Kidney glomerular epithelial cell (primary cell): ENCODE data around the gene ATP8A2.

Source experiments
- DNase-seq: peaks from one replicate; lab custom pipeline; 2025; lab: John Stamatoyannopoulos, UW

The ATP8A2 gene

GRCh38 chr13:25859528-25859927 is 487.8 kb downstream of the ATP8A2 start:
- no peak for DNase-seq

GRCh38 chr13:25860265-25860664 is 488.5 kb downstream of the ATP8A2 start:
- no peak for DNase-seq

- peak; percentile 71 for DNase-seq
Measured at GRCh38 chr13:25860862-25861261, 489.1 kb downstream of the ATP8A2 start.

- DNase-seq: no peak
Measured at GRCh38 chr13:25862156-25862555, 490.4 kb downstream of the ATP8A2 start.

GRCh38 chr13:25864116-25864515 is 492.3 kb downstream of the ATP8A2 start:
- no peak for DNase-seq

GRCh38 chr13:25864936-25865335 is 493.2 kb downstream of the ATP8A2 start:
- DNase-seq: no peak

GRCh38 chr13:25865391-25865790 is 493.6 kb downstream of the ATP8A2 start:
- no peak for DNase-seq

GRCh38 chr13:25867038-25867437 is 495.3 kb downstream of the ATP8A2 start:
- no peak for DNase-seq

- DNase-seq: no peak
Measured at GRCh38 chr13:25868490-25868889, 496.7 kb downstream of the ATP8A2 start.

GRCh38 chr13:25869941-25870340 is 498.2 kb downstream of the ATP8A2 start:
- no peak for DNase-seq

- DNase-seq: no peak
Measured at GRCh38 chr13:25871389-25872125, 499.8 kb downstream of the ATP8A2 start.

GRCh38 chr13:25872481-25873241 is 500.9 kb downstream of the ATP8A2 start:
- DNase-seq: no peak

GRCh38 chr13:25873242-25873612 is 501.5 kb downstream of the ATP8A2 start:
- DNase-seq: no peak

GRCh38 chr13:25874064-25874737 is 502.4 kb downstream of the ATP8A2 start:
- DNase-seq: no peak

- DNase-seq: no peak
Measured at GRCh38 chr13:25874907-25875306, 503.1 kb downstream of the ATP8A2 start.

GRCh38 chr13:25876247-25876646 is 504.5 kb downstream of the ATP8A2 start:
- DNase-seq: no peak

GRCh38 chr13:25879466-25879865 is 507.7 kb downstream of the ATP8A2 start:
- DNase-seq: no peak

GRCh38 chr13:25881136-25881926 is 509.6 kb downstream of the ATP8A2 start:
- no peak for DNase-seq

- peak; percentile 31 for DNase-seq
Measured at GRCh38 chr13:25881971-25882451, 510.2 kb downstream of the ATP8A2 start.

- DNase-seq: no peak
Measured at GRCh38 chr13:25882466-25883357, 510.9 kb downstream of the ATP8A2 start.

- no peak for DNase-seq
Measured at GRCh38 chr13:25885418-25885817, 513.6 kb downstream of the ATP8A2 start.
